ENCODE results near the gene SLC13A3.

GRCh38 chr20:46614503-46614902 lies 36.8 kb downstream of the SLC13A3 start:
- TF ChIP-seq CTCF (IDR thresholded peaks at IDR 0.05; ENCODE audit: low read length): no peak
- TF ChIP-seq EZH2 (IDR thresholded peaks at IDR 0.05; ENCODE audit: borderline replicate concordance, low read length): no peak

Measured in OCI-LY1 (cell line).